Esophagus (tissue), 2 donors: ENCODE results near the gene HTRA1. TPM values are rescaled to one million over a fixed set of nuclear protein-coding genes. Genes with fewer than 3 reads are reported as not detected.
A peak's percentile ranks its signal among the peaks of the same experiment; 100 is the strongest.

ENCODE experiments used
- H3K27ac ChIP-seq, 2 donors: one replicate each; pipeline ENCODE4 v1.5.1; 2013; ENCODE audit warnings: low read depth in 2 of 2, mild to moderate bottlenecking in 2 of 2, inconsistent platforms in 1 of 2, low read length in 1 of 2, moderate library complexity in 1 of 2
- H3K27me3 ChIP-seq, 2 donors: one replicate each; pipeline ENCODE4 v1.6.1; 2013; ENCODE audit warnings: low read length in 2 of 2, control low read depth in 1 of 2, mild to moderate bottlenecking in 1 of 2; ENCODE audit not compliant: insufficient read depth in 2 of 2, control insufficient read depth in 1 of 2
- H3K36me3 ChIP-seq, 2 donors: one replicate each; pipeline ENCODE4 v1.6.1; 2013; ENCODE audit warnings: low read length in 1 of 2; ENCODE audit not compliant: control insufficient read depth in 2 of 2, insufficient read depth in 2 of 2
- H3K4me1 ChIP-seq, 2 donors: one replicate each; pipeline ENCODE4 v1.6.1; 2013; ENCODE audit warnings: low read length in 1 of 2; ENCODE audit not compliant: control insufficient read depth in 2 of 2, insufficient read depth in 2 of 2
- H3K4me3 ChIP-seq, 2 donors: one replicate each; pipeline ENCODE4 v1.5.1; 2013; ENCODE audit warnings: low read length in 2 of 2, mild to moderate bottlenecking in 2 of 2, low read depth in 1 of 2, moderate library complexity in 1 of 2
- H3K9me3 ChIP-seq, 2 donors: one replicate each; pipeline ENCODE4 v1.6.1; 2013; ENCODE audit warnings: mild to moderate bottlenecking in 2 of 2, low read depth in 1 of 2, low read length in 1 of 2, moderate library complexity in 1 of 2; ENCODE audit not compliant: control insufficient read depth in 2 of 2, insufficient read depth in 1 of 2
- WGBS, 2 donors: extraction: QIAGEN DNeasy Blood & Tissue Kit; methylation state at CpG; one replicate each; pipeline ENCODE4 v1.1.7; 2013; 5-methylcytosine and 5-hydroxymethylcytosine counted together
- polyA plus RNA-seq, 2 donors: library from polyadenylated mRNA; stranded (reverse); fragments of 200-250 nt; gene quantifications; one replicate each; pipeline ENCODE4 v1.2.3, GENCODE V29; 2013
- donor health status: healthy with polysubstance abuse.
- donor health status: Bipolar disorder and iron deficiency.

The HTRA1 gene
- polyA plus RNA-seq, 2 donors, result 11.7 to 19.5 TPM

- peak overlapping the region; percentile 66 to 73 for H3K27ac ChIP-seq
- peaks cover 3 to 7% of the 10 kb centered on the region in 2 donors for H3K4me1 ChIP-seq
- WGBS, 2 donors, result 10 to 17% methylated on average over 47 of the region's 47 CpGs
- no peaks in the 10 kb centered on the region for H3K9me3 ChIP-seq
- no peaks in the 10 kb centered on the region for H3K27me3 ChIP-seq
- H3K4me3 ChIP-seq, result peak overlapping the region; percentile 61 to 64
- H3K36me3 ChIP-seq, result no peaks in the 10 kb centered on the region
These were observed 1.4 kb downstream of the HTRA1 start for GRCh38 chr10:122462533-122463465.

GRCh38 chr10:122463466-122464249 lies 2.3 kb downstream of the HTRA1 start:
- Histone ChIP-seq H3K4me3 (no peak overlapping the region), H3K27me3 (no peaks in the 10 kb centered on the region), H3K9me3 (no peaks in the 10 kb centered on the region), H3K27ac (no peak overlapping the region), H3K36me3 (no peaks in the 10 kb centered on the region), H3K4me1 (peaks cover 2 to 7% of the 10 kb centered on the region in 2 donors)
- WGBS, 2 donors, result 76 to 78% methylated on average over 17 of the region's 17 CpGs

GRCh38 chr10:122464250-122464510 lies 2.8 kb downstream of the HTRA1 start:
- Histone ChIP-seq H3K27me3 (no peaks in the 10 kb centered on the region), H3K9me3 (no peaks in the 10 kb centered on the region), H3K4me1 (peaks cover 2 to 7% of the 10 kb centered on the region in 2 donors), H3K36me3 (no peaks in the 10 kb centered on the region), H3K4me3 (no peak overlapping the region), H3K27ac (no peak overlapping the region)
- WGBS, 2 donors, result 88 to 94% methylated on average over 4 of the region's 4 CpGs

GRCh38 chr10:122464586-122464985 lies 3.2 kb downstream of the HTRA1 start:
- no peak overlapping the region for H3K27ac ChIP-seq
- H3K4me3 ChIP-seq, result no peak overlapping the region
- peaks cover 2 to 7% of the 10 kb centered on the region in 2 donors for H3K4me1 ChIP-seq
- no peaks in the 10 kb centered on the region for H3K36me3 ChIP-seq
- no peaks in the 10 kb centered on the region for H3K27me3 ChIP-seq
- no peaks in the 10 kb centered on the region for H3K9me3 ChIP-seq
- WGBS, 2 donors, result 89 to 94% methylated on average over 11 of the region's 11 CpGs

- 84 to 85% methylated on average over 6 of the region's 6 CpGs for WGBS, 2 donors
- Histone ChIP-seq H3K9me3 (no peaks in the 10 kb centered on the region), H3K27ac (no peak overlapping the region), H3K27me3 (no peaks in the 10 kb centered on the region), H3K36me3 (no peaks in the 10 kb centered on the region), H3K4me1 (peaks cover 2 to 7% of the 10 kb centered on the region in 2 donors), H3K4me3 (no peak overlapping the region)
These were observed 4.2 kb downstream of the HTRA1 start for GRCh38 chr10:122465401-122466040.

GRCh38 chr10:122466951-122467381 lies 5.6 kb downstream of the HTRA1 start:
- WGBS, 2 donors, result 80 to 92% methylated on average over 8 of the region's 8 CpGs
- no peaks in the 10 kb centered on the region for H3K27me3 ChIP-seq
- no peak overlapping the region for H3K27ac ChIP-seq
- H3K4me1 ChIP-seq, result peaks cover under 1 to 2% of the 10 kb centered on the region in 2 donors
- no peak overlapping the region for H3K4me3 ChIP-seq
- no peaks in the 10 kb centered on the region for H3K36me3 ChIP-seq
- no peaks in the 10 kb centered on the region for H3K9me3 ChIP-seq

GRCh38 chr10:122467701-122468100 lies 6.3 kb downstream of the HTRA1 start:
- H3K4me1 ChIP-seq, result peaks cover 0 to 2% of the 10 kb centered on the region in 2 donors
- no peaks in the 10 kb centered on the region for H3K27me3 ChIP-seq
- 79 to 89% methylated on average over 6 of the region's 6 CpGs for WGBS, 2 donors
- H3K27ac ChIP-seq, result no peak overlapping the region
- no peaks in the 10 kb centered on the region for H3K9me3 ChIP-seq
- no peak overlapping the region for H3K4me3 ChIP-seq
- no peaks in the 10 kb centered on the region for H3K36me3 ChIP-seq

- peak overlapping the region; percentile 13 to 45 for H3K27ac ChIP-seq
- H3K4me1 ChIP-seq, result no peaks in the 10 kb centered on the region
- no peaks in the 10 kb centered on the region for H3K36me3 ChIP-seq
- 87 to 92% methylated on average over 5 of the region's 5 CpGs for WGBS, 2 donors
- H3K27me3 ChIP-seq, result no peaks in the 10 kb centered on the region
- no peak overlapping the region for H3K4me3 ChIP-seq
- no peaks in the 10 kb centered on the region for H3K9me3 ChIP-seq
These were observed 7.1 kb downstream of the HTRA1 start for GRCh38 chr10:122468307-122468925.
